WI38 (cell line): ENCODE data around the gene RAPH1.
"Not testable (repeated sequence)": the region's sequence is repeated elsewhere in the genome, so short reads cannot be mapped to it uniquely, and the experiment has no call there.

Experiments used
- H3K4me3 ChIP-seq: 2 replicates; pipeline ENCODE4 v1.5.1; 2011; ENCODE audit warnings: low read depth, mild to moderate bottlenecking, control low read depth, low read length
- TF ChIP-seq, protein P1 (sequence below): IDR thresholded peaks from 2 replicates; pipeline ENCODE4 v1.5.1; 2012; ENCODE audit warnings: low read depth, mild to moderate bottlenecking, control low read depth, low read length

RAPH1 gene

DNA sequence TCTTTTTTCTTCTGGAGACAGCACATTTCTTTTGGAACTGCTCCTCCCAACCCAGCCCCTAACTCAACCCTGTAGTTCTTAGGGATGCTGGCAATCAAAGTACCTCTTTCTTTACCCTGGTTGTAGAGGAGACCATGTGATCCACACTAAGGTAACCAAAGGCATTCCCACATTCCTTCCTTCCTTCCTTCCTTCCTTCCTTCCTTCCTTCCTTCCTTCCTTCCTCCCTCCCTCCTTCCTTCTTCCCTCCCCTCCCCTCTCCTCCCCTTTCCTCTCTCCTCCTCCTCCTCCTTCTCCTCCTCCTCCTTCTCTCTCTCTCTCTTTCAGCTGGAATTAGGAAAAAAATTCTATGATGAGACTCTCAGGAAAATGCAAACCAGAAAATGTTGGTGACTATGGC, 13.8 kb upstream of the RAPH1 start:
- TF ChIP-seq, protein P1, sequence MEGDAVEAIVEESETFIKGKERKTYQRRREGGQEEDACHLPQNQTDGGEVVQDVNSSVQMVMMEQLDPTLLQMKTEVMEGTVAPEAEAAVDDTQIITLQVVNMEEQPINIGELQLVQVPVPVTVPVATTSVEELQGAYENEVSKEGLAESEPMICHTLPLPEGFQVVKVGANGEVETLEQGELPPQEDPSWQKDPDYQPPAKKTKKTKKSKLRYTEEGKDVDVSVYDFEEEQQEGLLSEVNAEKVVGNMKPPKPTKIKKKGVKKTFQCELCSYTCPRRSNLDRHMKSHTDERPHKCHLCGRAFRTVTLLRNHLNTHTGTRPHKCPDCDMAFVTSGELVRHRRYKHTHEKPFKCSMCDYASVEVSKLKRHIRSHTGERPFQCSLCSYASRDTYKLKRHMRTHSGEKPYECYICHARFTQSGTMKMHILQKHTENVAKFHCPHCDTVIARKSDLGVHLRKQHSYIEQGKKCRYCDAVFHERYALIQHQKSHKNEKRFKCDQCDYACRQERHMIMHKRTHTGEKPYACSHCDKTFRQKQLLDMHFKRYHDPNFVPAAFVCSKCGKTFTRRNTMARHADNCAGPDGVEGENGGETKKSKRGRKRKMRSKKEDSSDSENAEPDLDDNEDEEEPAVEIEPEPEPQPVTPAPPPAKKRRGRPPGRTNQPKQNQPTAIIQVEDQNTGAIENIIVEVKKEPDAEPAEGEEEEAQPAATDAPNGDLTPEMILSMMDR = no peak
- no peak overlapping the region for H3K4me3 ChIP-seq

DNA sequence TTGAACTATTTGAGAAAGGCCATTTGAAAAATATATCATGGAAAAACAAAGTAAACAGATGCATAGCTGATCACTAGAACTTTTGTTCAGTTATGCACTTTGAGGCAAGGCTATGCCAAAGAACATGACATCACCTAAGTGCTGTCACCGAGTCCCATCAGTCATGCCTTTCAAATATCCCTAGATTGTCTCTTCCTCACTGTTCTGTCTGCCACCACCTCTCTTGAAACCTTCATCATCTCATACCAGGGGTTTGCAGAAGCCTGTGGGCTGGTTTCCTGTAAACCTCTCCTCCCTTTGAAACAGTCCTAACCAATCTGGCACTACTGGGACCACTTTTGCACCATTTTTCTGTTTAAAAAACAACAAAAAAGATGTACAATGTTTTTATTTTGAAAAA, 12.3 kb upstream of the RAPH1 start:
- no peak overlapping the region for H3K4me3 ChIP-seq
- TF ChIP-seq, protein P1 = no peak

DNA sequence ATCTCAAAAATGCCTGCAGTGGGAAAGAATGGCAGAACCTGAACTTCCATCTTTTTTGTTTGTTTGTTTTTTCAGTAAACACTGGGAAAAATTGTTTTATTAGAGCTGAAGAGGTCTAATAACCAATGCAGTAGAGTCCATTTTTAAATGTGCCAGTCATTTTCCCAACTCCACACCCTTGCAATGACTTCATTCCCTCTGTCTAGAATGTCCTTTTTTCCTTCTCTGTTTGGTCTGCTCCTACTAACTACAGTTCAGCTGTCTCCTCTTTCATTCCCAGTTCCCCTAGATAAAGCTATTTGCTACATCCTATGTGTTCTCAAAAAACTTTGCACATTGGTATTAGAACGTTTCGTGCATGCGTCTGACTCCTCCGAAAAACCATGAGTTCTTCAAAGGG, 9.3 kb upstream of the RAPH1 start:
- no peak overlapping the region for H3K4me3 ChIP-seq
- TF ChIP-seq, protein P1 = no peak

DNA sequence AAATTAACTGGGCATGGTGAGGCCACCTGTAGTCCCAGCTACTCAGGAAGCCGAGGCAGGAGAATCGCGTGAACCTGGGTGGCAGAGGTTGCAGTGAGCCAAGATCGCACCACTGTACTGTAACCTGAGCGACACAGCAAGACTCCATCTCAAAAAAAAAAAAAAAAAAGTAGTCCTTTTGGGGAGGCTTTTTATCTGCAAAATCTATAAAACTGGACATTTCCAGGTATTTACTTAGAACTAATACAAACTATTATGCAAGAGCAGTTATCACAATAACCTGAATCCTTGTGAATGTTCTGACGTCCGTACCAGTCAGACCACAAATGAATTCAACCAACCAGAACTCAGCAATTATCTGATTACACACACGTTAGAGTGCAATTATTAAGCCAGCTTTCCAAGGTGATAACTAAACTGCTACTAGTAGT, 8.8 kb upstream of the RAPH1 start:
- TF ChIP-seq, protein P1 = no peak
- no peak overlapping the region for H3K4me3 ChIP-seq

DNA sequence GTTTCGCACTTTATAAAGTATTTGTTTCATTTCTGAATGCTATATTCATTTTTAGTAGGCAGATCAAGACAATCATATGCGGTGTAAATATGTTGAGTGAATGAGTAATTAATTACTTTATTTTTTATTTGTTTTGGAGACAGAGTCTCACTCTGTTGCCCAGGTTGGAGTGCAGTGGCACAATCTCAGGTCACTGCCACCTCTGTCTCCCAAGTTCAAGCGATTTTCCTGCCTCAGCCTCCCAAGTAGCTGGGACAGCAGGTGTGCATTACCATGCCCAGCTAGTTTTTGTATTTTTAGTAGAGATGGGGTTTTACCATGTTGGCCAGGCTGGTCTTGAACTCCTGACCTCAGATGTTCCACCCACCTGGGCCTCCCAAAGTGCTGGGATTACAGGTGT, 5.5 kb upstream of the RAPH1 start:
- H3K4me3 ChIP-seq = not testable (repeated sequence)

DNA sequence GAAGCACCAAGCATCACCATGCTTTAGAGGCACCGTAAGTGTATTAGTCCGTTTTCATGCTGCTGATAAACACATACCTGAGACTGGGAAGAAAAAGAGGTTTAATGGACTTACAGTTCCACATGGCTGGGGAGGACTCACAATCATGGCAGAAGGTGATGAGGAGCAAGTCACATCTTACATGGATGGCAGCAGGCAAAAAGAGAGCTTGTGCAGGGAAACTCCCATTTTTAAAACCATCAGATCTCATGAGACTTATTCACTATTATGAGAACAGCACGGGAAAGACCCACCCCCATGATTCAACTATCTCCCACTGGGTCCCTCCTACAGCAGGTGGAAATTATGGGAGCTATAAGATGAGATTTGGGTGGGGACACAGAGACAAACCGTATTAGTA, 3.1 kb upstream of the RAPH1 start:
- not testable (repeated sequence) for H3K4me3 ChIP-seq

DNA sequence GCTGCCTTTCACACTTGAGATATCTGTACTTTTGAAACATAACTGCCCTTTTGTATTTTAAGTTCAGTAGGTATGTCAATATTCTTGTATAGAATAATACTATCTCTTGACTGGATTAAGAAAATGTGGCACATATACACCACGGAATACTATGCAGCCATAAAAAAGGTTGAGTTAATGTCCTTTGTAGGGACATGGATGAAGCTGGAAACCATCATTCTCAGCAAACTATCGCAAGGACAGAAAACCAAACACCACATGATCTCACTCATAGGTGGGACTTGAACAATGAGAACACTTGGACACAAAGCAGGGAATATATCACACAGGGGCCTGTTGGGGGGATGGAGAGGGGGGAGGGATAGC, 1.5 kb upstream of the RAPH1 start:
- H3K4me3 ChIP-seq = not testable (repeated sequence)

DNA sequence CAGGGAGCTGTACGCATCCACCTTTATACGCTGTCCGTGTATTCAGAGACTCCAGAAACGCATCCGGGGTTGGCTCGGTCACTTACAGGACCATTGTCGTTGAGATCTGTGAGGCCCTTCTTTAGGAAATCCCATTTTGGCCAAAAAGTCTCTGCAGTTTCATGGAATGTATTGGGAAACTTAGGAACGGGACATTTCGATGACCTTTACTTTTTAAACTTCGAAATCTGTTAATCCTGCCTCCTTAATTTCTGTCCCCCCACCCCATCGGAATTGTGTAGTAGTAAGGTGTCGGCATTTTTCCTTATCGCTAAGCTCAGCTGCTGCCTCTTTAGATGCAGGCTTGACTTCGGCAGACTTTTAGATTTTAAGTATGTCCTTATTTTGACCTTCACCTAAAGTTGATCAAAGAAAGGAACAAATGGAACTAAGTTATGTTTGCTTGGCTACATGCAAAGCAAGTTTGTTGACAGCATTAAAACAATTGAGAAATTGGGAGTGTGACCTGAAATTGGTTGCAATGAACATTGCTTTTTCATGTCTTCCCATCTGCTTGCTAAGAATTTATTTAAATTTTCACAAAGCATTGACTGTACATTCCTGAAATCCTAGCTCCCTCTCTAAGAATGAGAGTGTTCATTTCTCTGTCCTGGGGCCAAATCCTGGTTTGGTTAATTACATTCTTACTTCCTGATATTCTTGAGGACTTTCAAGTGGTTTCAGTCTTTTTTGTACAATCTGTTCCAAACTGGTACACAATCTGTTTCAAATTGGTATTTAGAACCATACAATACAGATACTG, 884 bp upstream of the RAPH1 start:
- TF ChIP-seq, protein P1 = no peak
- H3K4me3 ChIP-seq = peak overlapping the region; percentile 67

DNA sequence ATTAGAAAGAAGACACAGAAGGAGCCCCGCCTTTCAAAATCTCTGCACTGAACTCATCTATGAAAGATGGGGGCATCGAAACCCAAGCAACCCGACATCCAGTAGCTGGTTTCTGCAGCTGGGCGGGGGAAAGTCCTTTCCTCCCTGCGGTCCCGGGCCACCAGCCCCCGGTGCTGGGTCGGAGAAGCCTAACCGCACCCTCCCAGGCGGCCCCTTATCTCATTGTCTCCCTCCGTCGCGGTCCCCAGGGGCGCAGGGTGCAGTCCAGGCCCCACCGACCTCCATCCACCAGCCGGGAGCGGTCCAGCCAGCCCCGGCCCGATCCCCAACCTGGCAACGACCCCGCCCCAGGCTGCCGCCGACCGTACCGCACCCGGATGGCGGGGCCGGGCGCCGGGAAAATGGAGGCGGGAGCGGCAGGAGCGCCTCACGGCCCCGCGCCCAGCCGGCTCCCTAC, 452 bp downstream of the RAPH1 start:
- TF ChIP-seq, protein P1 = no peak
- peak overlapping the region; percentile 93 for H3K4me3 ChIP-seq
